CD4-positive, CD25-positive, alpha-beta regulatory T cell (primary cell): ENCODE measurements around the gene A4GALT. TPM values are rescaled to one million over a fixed set of nuclear protein-coding genes. Genes with fewer than 3 reads are reported as not detected.

Experiments
- ATAC-seq, 2 donors: fragments of 150-1000 bp; cut with Tn5 transposase; one replicate each; pipeline ENCODE4 v1.10.0; 2021; ENCODE audit warnings: low read depth in 2 of 2, moderate number of reproducible peaks in 2 of 2, moderate library complexity in 1 of 2
- DNase-seq, 3 donors: peaks; one replicate each; pipeline versions ENCODE4 v3.0.0 to v3.0.0-alpha.2; 2012 to 2022; ENCODE audit warnings: mixed read lengths in 1 of 3
- H3K27ac ChIP-seq: one replicate; pipeline ENCODE4 v1.7.0; 2013; ENCODE audit warnings: mild to moderate bottlenecking, low read length; ENCODE audit not compliant: insufficient read depth, poor library complexity, severe bottlenecking
- H3K27me3 ChIP-seq: one replicate; pipeline ENCODE4 v1.7.0; 2013; ENCODE audit warnings: low read length; ENCODE audit not compliant: control insufficient read depth, insufficient read depth
- H3K36me3 ChIP-seq: one replicate; pipeline ENCODE4 v1.7.0; 2013; ENCODE audit warnings: mild to moderate bottlenecking, low read length, moderate library complexity; ENCODE audit not compliant: control insufficient read depth, insufficient read depth
- H3K4me1 ChIP-seq: 2 replicates; pipeline ENCODE4 v1.7.0; 2013; ENCODE audit warnings: mild to moderate bottlenecking, low read length; ENCODE audit not compliant: insufficient read depth, control insufficient read depth, poor library complexity, severe bottlenecking
- H3K4me3 ChIP-seq: one replicate; pipeline ENCODE4 v1.7.0; 2013; ENCODE audit warnings: low read depth, mild to moderate bottlenecking, low read length, moderate library complexity
- H3K9me3 ChIP-seq, 2 experiments: 1 replicate in 1 of 2; 2 replicates in 1 of 2; pipeline ENCODE4 v1.7.0; 2013; ENCODE audit warnings: low read length in 2 of 2, mild to moderate bottlenecking in 1 of 2, moderate library complexity in 1 of 2; ENCODE audit not compliant: control insufficient read depth in 2 of 2
- H3K27ac Mint-ChIP-seq, 3 donors: one replicate each; pipeline ENCODE4 v1.8.0; 2020 to 2022; ENCODE audit warnings: mild to moderate bottlenecking in 3 of 3, mixed read lengths in 3 of 3, moderate library complexity in 2 of 3
- H3K27me3 Mint-ChIP-seq: one replicate; pipeline ENCODE4 v1.8.0; 2022; ENCODE audit warnings: mild to moderate bottlenecking, mixed read lengths
- H3K36me3 Mint-ChIP-seq: one replicate; pipeline ENCODE4 v1.8.0; 2020; ENCODE audit warnings: mixed read lengths
- H3K4me1 Mint-ChIP-seq, 4 donors: one replicate each; pipeline ENCODE4 v1.8.0; 2020 to 2022; ENCODE audit warnings: mixed read lengths in 4 of 4, mild to moderate bottlenecking in 1 of 4
- H3K4me3 Mint-ChIP-seq, 4 donors: one replicate each; pipeline ENCODE4 v1.8.0; 2020 to 2022; ENCODE audit warnings: mild to moderate bottlenecking in 4 of 4, mixed read lengths in 4 of 4, moderate library complexity in 3 of 4
- H3K9me3 Mint-ChIP-seq, 7 donors: one replicate each; pipeline ENCODE4 v1.8.0; 2020 to 2022; ENCODE audit warnings: mixed read lengths in 7 of 7, mild to moderate bottlenecking in 3 of 7, moderate library complexity in 2 of 7
- polyA plus RNA-seq, 4 donors: library from polyadenylated mRNA; unstranded; fragments of 300-500 nt; fragmentation: Illumina TruSeq; gene quantifications; one replicate each; pipeline ENCODE4 v1.2.3, GENCODE V29; 2021
- total RNA-seq: library from RNA; stranded (reverse); gene quantifications from one replicate; pipeline ENCODE4 v1.2.3, GENCODE V29; 2022

The A4GALT gene
- total and polyA plus RNA-seq, 5 donors from 2014 or later: not detected

DNA sequence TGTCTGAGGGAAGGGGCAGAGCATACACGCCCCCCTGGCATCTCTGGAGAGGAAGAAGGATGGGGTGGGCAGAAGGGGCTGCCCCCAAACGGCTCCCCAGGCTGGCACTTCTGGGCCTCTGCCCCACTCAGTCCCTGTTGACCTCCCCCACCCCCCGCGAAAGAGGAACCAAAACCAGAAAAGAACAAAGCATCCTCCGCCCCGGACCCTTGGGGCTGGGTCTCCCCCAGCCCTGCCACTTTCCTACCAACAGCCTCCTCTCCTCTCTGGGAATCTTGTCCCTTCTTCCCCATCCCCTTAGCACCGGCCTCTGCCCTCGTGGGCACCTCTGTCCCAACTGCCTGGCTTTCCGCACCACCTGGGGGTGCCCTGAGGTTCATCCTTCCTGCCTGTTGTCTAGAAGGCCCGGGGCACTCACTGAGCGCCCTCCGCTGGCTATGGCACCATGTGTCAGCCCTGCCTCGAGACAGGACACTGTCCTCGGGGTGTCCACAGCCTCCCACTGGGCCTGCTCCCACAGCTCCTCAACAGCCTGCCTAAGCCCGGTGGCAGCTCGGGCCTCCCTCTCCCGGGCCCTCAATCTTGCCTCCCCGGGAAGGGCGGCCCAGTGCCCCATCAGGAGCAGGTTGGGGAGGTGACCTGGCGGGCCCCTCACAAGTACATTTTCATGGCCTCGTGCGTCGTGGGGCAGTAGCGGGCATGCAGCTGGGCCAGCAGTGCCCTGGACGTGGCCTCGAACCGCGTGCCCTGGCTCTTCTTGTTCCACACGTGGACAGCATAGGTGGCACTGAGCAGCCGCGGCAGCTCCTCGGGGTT, 28.2 kb downstream of the A4GALT start:
- DNase-seq: peak in 1 of 3 donors; percentile 5
- Histone ChIP-seq H3K9me3 (no peaks in the 10 kb centered on the region), H3K4me1 (no peaks in the 10 kb centered on the region), H3K36me3 (no peaks in the 10 kb centered on the region), H3K27ac (no peak overlapping the region), H3K4me3 (no peak overlapping the region), H3K27me3 (no peaks in the 10 kb centered on the region)
- H3K4me3 Mint-ChIP-seq: peak overlapping the region in 1 of 4 donors; percentile 32
- no peaks in the 10 kb centered on the region for H3K9me3 Mint-ChIP-seq
- no peaks in the 10 kb centered on the region for H3K4me1 Mint-ChIP-seq
- H3K36me3 Mint-ChIP-seq: no peaks in the 10 kb centered on the region
- no peaks in the 10 kb centered on the region for H3K27me3 Mint-ChIP-seq
- ATAC-seq: no peak
- no peak overlapping the region for H3K27ac Mint-ChIP-seq

DNA sequence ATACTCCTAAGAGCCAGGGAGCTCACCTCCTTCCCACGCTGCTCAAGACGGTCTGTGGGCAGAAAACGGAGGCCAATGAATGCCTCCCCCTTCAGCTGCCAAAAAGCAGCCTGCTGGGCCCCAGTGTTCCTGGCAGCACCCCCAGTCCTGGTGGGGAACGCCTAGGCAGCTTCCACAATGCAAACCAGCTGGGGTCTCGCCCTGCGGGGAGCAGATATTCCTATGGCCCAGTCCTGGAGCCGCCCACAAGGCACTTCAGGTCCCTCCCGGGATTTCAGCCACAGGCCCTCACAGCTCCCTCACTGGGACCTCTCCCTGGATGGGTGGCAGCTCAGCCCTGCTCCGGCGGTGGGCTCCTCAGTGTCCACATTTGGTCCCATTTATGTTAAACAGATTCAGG, 29.2 kb downstream of the A4GALT start:
- Mint-ChIP-seq H3K4me1 (no peaks in the 10 kb centered on the region), H3K4me3 (no peak overlapping the region), H3K27me3 (peaks cover 4% of the 10 kb centered on the region), H3K9me3 (no peaks in the 10 kb centered on the region), H3K27ac (no peak overlapping the region), H3K36me3 (no peaks in the 10 kb centered on the region)
- Histone ChIP-seq H3K4me3 (no peak overlapping the region), H3K4me1 (no peaks in the 10 kb centered on the region), H3K27me3 (no peaks in the 10 kb centered on the region), H3K36me3 (no peaks in the 10 kb centered on the region), H3K9me3 (no peaks in the 10 kb centered on the region), H3K27ac (no peak overlapping the region)
- DNase-seq: no peak
- no peak for ATAC-seq

DNA sequence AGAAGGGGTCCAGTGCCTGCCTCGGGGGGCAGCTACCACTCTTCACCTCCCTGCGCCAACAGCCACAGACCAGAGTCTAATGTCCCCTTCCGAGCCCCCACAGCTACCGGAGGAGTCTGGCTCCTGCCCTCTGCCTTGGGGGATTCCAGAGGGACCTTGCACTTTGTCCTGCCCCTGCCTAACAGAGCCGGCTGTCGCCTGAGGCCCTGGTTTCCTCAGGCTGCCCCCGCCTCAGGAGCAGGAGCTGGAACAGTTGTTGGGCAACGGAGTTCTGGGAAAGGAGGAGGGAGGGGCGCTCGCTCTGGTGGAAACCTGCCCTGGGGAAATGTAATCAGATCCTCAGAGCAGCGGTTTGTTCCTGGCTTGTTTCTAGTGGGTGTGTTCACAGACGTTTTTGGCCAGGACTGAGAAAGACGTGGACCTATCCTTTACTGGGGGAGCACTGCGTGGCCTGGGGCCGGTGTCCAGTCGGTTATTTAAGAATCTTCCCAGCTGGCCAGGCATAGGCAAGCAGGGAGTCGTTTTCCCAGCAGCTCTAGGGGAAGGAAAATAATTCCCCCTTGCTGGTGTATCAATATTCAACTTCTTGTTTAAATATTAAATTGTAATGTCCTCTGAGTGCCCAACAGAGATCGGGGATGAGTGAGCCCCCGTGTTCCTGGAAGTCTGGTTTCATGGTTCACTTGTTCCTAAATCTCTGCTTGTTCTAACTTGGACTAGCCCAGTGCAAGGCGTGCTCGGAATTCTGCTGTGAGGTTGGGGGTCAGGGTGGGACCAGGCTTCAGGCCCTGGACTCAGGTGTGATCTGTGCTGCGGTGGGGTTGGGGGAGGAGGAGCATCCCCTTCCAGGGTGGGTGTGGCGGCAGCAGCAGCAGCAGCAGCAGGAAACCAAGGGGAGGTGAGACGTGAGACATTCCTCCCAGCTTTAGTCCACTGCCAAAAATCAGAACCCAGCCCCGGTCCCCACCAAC, 32.1 kb downstream of the A4GALT start:
- Histone ChIP-seq H3K27me3 (no peaks in the 10 kb centered on the region), H3K27ac (no peak overlapping the region), H3K36me3 (no peaks in the 10 kb centered on the region), H3K4me1 (no peaks in the 10 kb centered on the region), H3K4me3 (no peak overlapping the region), H3K9me3 (no peaks in the 10 kb centered on the region)
- Mint-ChIP-seq H3K4me1 (no peaks in the 10 kb centered on the region), H3K27ac (no peak overlapping the region), H3K9me3 (no peaks in the 10 kb centered on the region), H3K27me3 (peaks cover 4% of the 10 kb centered on the region), H3K36me3 (no peaks in the 10 kb centered on the region), H3K4me3 (no peak overlapping the region)
- ATAC-seq: no peak
- no peak for DNase-seq

GRCh38 chr22:42686756-42687491, 33.7 kb downstream of the A4GALT start:
- Histone ChIP-seq H3K27ac (no peak overlapping the region), H3K4me3 (no peak overlapping the region), H3K9me3 (no peaks in the 10 kb centered on the region), H3K36me3 (no peaks in the 10 kb centered on the region), H3K4me1 (no peaks in the 10 kb centered on the region), H3K27me3 (no peaks in the 10 kb centered on the region)
- Mint-ChIP-seq H3K27ac (no peak overlapping the region), H3K36me3 (no peaks in the 10 kb centered on the region), H3K4me3 (no peak overlapping the region), H3K27me3 (peaks cover 4% of the 10 kb centered on the region), H3K9me3 (no peaks in the 10 kb centered on the region), H3K4me1 (no peaks in the 10 kb centered on the region)
- no peak for ATAC-seq
- DNase-seq: no peak

DNA sequence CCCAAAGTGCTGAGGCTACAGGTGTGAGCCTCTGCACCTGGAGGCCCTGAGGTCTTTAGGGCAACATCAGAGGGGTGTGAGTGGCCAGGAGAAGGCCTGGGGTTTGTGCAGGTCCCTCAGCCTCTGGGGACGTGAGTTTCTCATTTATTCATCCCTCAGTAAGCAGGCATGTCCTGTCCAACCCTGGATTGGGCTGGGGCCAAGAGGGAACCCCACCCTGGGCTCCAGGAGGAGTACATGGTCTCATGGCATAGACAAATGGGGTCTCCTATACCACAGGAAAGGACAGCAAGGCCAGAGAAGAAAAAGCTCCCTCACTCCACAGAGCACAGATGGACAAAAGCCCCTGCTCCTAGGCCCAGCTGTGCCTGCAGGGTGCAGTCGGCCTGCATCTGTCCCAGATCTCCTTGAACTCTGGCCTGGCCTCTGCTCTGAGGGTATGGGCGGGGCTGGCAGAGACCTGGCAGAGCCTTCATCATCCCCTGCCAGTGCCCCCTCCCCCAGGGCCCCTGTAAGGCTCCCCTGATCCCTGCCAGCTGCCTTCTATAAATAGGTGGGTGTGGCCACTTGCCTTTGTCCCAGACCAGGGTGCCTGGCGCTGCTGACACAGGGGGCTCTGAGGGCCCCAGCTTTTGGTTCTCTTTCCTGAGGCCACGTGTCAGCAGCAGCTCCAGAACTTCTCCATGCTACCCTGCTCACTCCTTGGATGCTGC, 34.6 kb downstream of the A4GALT start:
- no peak for DNase-seq
- Histone ChIP-seq H3K27ac (no peak overlapping the region), H3K9me3 (no peaks in the 10 kb centered on the region), H3K4me3 (no peak overlapping the region), H3K4me1 (no peaks in the 10 kb centered on the region), H3K36me3 (no peaks in the 10 kb centered on the region), H3K27me3 (no peaks in the 10 kb centered on the region)
- H3K36me3 Mint-ChIP-seq: no peaks in the 10 kb centered on the region
- peaks cover 4% of the 10 kb centered on the region for H3K27me3 Mint-ChIP-seq
- no peak overlapping the region for H3K4me3 Mint-ChIP-seq
- no peak for ATAC-seq
- H3K4me1 Mint-ChIP-seq: no peaks in the 10 kb centered on the region
- no peaks in the 10 kb centered on the region for H3K9me3 Mint-ChIP-seq
- H3K27ac Mint-ChIP-seq: no peak overlapping the region

- peaks cover 0 to 1% (median under 1%) of the 10 kb centered on the region in 7 donors for H3K9me3 Mint-ChIP-seq
- no peak for DNase-seq
- no peaks in the 10 kb centered on the region for H3K4me1 ChIP-seq
- ATAC-seq: no peak
- peaks cover 4% of the 10 kb centered on the region for H3K27me3 Mint-ChIP-seq
- no peaks in the 10 kb centered on the region for H3K27me3 ChIP-seq
- no peaks in the 10 kb centered on the region for H3K9me3 ChIP-seq
- no peaks in the 10 kb centered on the region for H3K36me3 ChIP-seq
- H3K27ac Mint-ChIP-seq: peak overlapping the region in 1 of 3 donors; percentile 56
- no peak overlapping the region for H3K27ac ChIP-seq
- H3K4me3 ChIP-seq: no peak overlapping the region
- H3K4me3 Mint-ChIP-seq: no peak overlapping the region
- no peaks in the 10 kb centered on the region for H3K4me1 Mint-ChIP-seq
- H3K36me3 Mint-ChIP-seq: no peaks in the 10 kb centered on the region
Observed at GRCh38 chr22:42684462-42685195, 36.0 kb downstream of the A4GALT start.
